Memory B cell (primary cell): ENCODE results near the gene CHML.
A peak's percentile ranks its signal among the peaks of the same experiment; 100 is the strongest.

Source experiments
- ATAC-seq: fragments of 150-1000 bp; cut with Tn5 transposase; 2 replicates; pipeline ENCODE4 v1.10.0; 2021; ENCODE audit warnings: low read depth, mild to moderate bottlenecking, moderate library complexity
- DNase-seq, 2 donors: peaks; one replicate each; pipeline ENCODE4 v3.0.0; 2022; ENCODE audit warnings: low spot score in 2 of 2
- H3K27ac Mint-ChIP-seq: one replicate; pipeline ENCODE4 v1.8.0; 2022; ENCODE audit warnings: mild to moderate bottlenecking, moderate library complexity, mixed read lengths
- H3K27me3 Mint-ChIP-seq: one replicate; pipeline ENCODE4 v1.8.0; 2022; ENCODE audit warnings: mixed read lengths
- H3K36me3 Mint-ChIP-seq: one replicate; pipeline ENCODE4 v1.8.0; 2022; ENCODE audit warnings: mild to moderate bottlenecking, mixed read lengths
- H3K4me1 Mint-ChIP-seq: one replicate; pipeline ENCODE4 v1.8.0; 2022; ENCODE audit warnings: mixed read lengths
- H3K4me3 Mint-ChIP-seq: one replicate; pipeline ENCODE4 v1.8.0; 2022; ENCODE audit warnings: mild to moderate bottlenecking, moderate library complexity, mixed read lengths
- H3K9me3 Mint-ChIP-seq: one replicate; pipeline ENCODE4 v1.8.0; 2022; ENCODE audit warnings: mixed read lengths

CHML gene

GRCh38 chr1:241603731-241604245, 36.4 kb downstream of the CHML start:
- H3K36me3 Mint-ChIP-seq = peaks cover 33% of the 10 kb centered on the region
- no peak overlapping the region for H3K27ac Mint-ChIP-seq
- no peak overlapping the region for H3K4me3 Mint-ChIP-seq
- DNase-seq (no peak), ATAC-seq (no peak)
- H3K27me3 Mint-ChIP-seq = no peaks in the 10 kb centered on the region
- no peaks in the 10 kb centered on the region for H3K9me3 Mint-ChIP-seq
- peaks cover 27% of the 10 kb centered on the region for H3K4me1 Mint-ChIP-seq

DNA sequence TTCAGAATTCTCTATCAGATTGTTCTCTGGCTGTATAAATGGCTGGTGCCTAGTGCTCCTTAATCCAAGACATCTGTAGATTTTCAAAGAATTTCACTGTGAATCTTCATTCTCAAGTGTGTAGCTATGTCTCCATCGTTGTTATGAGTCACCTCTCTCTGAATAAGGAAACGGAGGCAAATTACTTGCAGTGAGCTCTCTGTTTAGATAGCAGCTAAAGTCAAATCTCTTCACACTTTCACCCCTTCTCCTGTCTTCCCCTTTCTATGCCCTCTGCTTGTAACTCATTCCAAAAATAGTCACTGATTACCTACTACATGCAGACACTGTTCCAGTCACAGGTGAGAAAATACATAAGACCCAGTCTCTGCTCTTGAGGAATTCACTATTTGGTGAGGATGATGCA, 39.7 kb downstream of the CHML start:
- peak overlapping the region; percentile 17 for H3K4me3 Mint-ChIP-seq
- H3K27me3 Mint-ChIP-seq = no peaks in the 10 kb centered on the region
- H3K4me1 Mint-ChIP-seq = peaks cover 30% of the 10 kb centered on the region
- DNase-seq = no peak
- peak overlapping the region; percentile 71 for H3K27ac Mint-ChIP-seq
- H3K9me3 Mint-ChIP-seq = no peaks in the 10 kb centered on the region
- H3K36me3 Mint-ChIP-seq = peaks cover 30% of the 10 kb centered on the region
- peak; percentile 47 for ATAC-seq

- Mint-ChIP-seq H3K4me1 (peaks cover 28% of the 10 kb centered on the region), H3K27ac (peak overlapping the region; percentile 70), H3K27me3 (no peaks in the 10 kb centered on the region), H3K4me3 (peak overlapping the region; percentile 16), H3K9me3 (no peaks in the 10 kb centered on the region), H3K36me3 (peaks cover 37% of the 10 kb centered on the region)
- ATAC-seq (peak; percentile 89), DNase-seq (peak in 1 of 2 donors; percentile 21)
These were observed 41.9 kb downstream of the CHML start for GRCh38 chr1:241598249-241598648.

DNA sequence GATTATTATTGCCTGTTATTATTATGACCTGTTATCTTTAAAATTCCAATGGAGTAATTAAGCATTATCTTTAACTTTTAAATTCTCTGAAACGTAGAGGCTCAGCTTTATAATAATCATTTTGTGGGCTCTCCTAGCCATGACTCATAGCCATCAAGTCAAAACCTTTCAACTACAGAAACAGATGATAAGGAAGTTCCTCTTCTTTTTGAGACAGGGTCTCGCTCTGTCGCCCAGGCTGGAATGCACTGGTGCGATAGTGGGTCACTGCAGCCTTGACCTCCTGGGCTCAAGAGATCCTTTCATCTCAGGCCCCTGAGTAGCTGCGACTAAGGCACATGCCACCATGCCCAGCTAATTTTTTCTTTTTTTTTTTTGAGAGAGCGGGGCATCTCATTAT, 43.5 kb downstream of the CHML start:
- ATAC-seq = peak; percentile 34
- Mint-ChIP-seq H3K27me3 (no peaks in the 10 kb centered on the region), H3K4me1 (peaks cover 24% of the 10 kb centered on the region), H3K9me3 (no peaks in the 10 kb centered on the region), H3K36me3 (peaks cover 32% of the 10 kb centered on the region), H3K4me3 (no peak overlapping the region), H3K27ac (peak overlapping the region; percentile 35)
- DNase-seq = no peak

DNA sequence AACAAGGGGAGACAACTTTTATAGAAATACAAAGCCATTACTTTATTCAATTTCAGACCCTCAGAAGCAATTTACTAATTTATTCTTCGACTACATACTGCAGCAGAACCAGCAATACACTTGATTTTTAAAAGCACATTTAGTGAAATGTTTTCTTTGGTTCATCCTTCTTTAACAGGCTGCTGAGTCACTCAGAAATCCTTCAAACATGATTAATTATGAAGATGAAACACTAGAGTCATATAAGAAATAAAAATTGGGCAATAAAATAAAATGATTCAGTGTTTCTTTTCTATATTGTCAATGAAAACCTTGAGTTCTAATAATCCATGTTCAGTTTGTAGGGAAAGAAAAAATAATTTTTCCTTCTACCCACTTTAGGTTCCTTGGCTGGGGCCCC, 47.0 kb downstream of the CHML start:
- no peaks in the 10 kb centered on the region for H3K27me3 Mint-ChIP-seq
- no peak for ATAC-seq
- peaks cover 20% of the 10 kb centered on the region for H3K4me1 Mint-ChIP-seq
- no peaks in the 10 kb centered on the region for H3K9me3 Mint-ChIP-seq
- DNase-seq = no peak
- peaks cover 40% of the 10 kb centered on the region for H3K36me3 Mint-ChIP-seq
- peak overlapping the region; percentile 84 for H3K27ac Mint-ChIP-seq
- no peak overlapping the region for H3K4me3 Mint-ChIP-seq

DNA sequence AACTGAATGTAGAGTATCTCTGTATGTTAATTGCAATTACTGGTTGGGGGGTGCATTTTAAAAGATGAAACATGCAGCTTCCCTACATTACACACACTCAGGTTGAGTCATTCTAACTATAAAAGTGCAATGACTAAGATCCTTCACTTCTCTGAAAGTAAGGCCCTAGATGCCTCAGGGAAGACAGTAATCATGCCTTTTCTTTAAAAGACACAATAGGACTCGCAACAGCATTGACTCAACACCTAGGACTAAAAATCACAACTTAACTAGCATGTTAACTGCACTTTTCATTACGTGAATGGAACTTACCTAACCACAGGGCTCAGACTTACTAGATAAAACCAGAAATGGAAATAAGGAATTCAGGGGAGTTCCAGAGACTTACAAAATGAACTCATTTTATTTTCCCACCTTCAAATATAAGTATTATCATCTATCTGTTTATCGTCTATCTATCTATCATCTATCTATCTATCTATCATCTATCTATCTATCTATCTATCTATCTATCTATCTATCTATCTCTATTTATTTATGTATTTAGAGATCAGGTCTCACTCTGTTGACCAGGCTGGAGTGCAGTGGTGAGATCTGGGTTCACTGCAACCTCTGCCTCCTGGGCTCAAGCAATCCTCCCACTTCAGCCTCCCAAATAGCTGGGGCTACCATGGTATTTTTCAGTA, 47.8 kb downstream of the CHML start:
- Mint-ChIP-seq H3K9me3 (no peaks in the 10 kb centered on the region), H3K27me3 (no peaks in the 10 kb centered on the region), H3K36me3 (peaks cover 43% of the 10 kb centered on the region), H3K27ac (peak overlapping the region; percentile 84), H3K4me1 (peaks cover 16% of the 10 kb centered on the region), H3K4me3 (no peak overlapping the region)
- DNase-seq (no peak), ATAC-seq (no peak)

DNA sequence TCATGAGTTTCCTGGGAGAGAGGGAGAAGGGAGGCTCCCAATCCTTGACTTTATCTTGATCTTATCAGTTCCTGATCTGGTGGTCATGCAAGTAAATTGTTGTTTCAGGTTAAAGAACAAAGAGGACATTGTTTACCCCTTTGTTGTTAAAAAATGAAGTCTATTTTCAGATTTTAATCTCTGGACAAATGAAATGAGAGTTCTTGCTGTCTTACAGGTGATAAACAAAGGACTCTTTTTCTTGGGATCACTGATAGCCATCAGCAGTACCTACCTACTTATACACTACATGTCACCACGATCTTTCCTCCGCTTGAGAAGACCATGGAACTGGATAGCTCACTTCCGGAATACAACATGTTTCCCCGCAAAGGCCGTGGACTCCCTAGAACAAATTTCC, 48.4 kb downstream of the CHML start:
- no peaks in the 10 kb centered on the region for H3K9me3 Mint-ChIP-seq
- peaks cover 14% of the 10 kb centered on the region for H3K4me1 Mint-ChIP-seq
- DNase-seq = no peak
- peak overlapping the region; percentile 84 for H3K27ac Mint-ChIP-seq
- H3K4me3 Mint-ChIP-seq = no peak overlapping the region
- no peak for ATAC-seq
- H3K36me3 Mint-ChIP-seq = peaks cover 47% of the 10 kb centered on the region
- H3K27me3 Mint-ChIP-seq = no peaks in the 10 kb centered on the region

DNA sequence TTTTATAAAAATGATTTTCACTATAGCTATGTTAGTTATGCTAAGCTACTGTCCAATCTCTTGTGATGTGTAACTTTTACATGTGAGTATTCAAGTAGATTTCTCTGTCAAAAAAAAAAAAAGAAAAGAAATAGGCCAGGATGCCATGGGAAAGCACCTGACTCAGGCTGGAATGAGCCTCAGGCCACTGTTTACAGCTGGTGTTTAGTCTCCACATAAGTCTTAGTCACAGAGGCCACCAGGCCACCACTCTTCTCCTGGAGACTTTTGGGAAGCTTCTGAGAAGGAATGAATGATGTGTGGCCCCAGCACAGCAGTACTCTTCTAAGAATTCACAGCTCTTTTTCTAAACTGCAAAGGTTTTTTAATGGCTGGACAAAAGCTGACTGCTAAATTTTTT, 48.9 kb downstream of the CHML start:
- ATAC-seq (no peak), DNase-seq (no peak)
- peaks cover 10% of the 10 kb centered on the region for H3K4me1 Mint-ChIP-seq
- no peaks in the 10 kb centered on the region for H3K9me3 Mint-ChIP-seq
- no peaks in the 10 kb centered on the region for H3K27me3 Mint-ChIP-seq
- peak overlapping the region; percentile 84 for H3K27ac Mint-ChIP-seq
- peaks cover 50% of the 10 kb centered on the region for H3K36me3 Mint-ChIP-seq
- H3K4me3 Mint-ChIP-seq = no peak overlapping the region

DNA sequence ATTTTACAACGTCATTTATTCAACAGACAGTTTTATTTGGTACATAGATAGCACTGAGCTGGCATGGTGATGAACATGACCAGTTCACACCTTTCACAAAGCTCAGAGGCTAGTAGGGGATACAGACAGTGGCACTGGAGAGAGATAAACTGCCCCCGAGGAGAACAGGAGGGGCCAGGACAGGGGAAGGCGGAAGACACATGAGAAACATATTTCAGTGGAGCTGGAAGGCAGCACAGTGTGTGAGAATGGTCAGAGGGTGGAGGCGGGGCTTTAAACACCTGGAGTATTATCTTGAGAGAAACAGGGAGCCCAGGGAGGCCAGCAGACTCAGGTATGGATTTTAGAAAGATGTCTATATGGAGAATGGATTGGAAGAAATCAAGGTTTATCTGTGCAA, 49.5 kb downstream of the CHML start:
- no peak for DNase-seq
- ATAC-seq = no peak
- Mint-ChIP-seq H3K4me1 (peaks cover 8% of the 10 kb centered on the region), H3K27ac (peak overlapping the region; percentile 84), H3K27me3 (no peaks in the 10 kb centered on the region), H3K9me3 (no peaks in the 10 kb centered on the region), H3K36me3 (peaks cover 48% of the 10 kb centered on the region), H3K4me3 (no peak overlapping the region)
